GM19467 (cell line): Measurements from ENCODE around the gene RIC8B.

Source experiments
- ATAC-seq: cut with Tn5 transposase; IDR thresholded peaks from one replicate; pipeline ENCODE4 v1.9.1; 2021; ENCODE audit warnings: mild to moderate bottlenecking, moderate library complexity; ENCODE audit not compliant: unreplicated experiment

Gene RIC8B

GRCh38 chr12:106801167-106801708 is 26.8 kb downstream of the RIC8B start:
- no peak for ATAC-seq

- ATAC-seq: no peak
These were observed 27.5 kb downstream of the RIC8B start for GRCh38 chr12:106801830-106802533.

- ATAC-seq: no peak
These were observed 30.2 kb downstream of the RIC8B start for GRCh38 chr12:106804668-106805067.

- no peak for ATAC-seq
These were observed 40.2 kb downstream of the RIC8B start for GRCh38 chr12:106814714-106815113.

DNA sequence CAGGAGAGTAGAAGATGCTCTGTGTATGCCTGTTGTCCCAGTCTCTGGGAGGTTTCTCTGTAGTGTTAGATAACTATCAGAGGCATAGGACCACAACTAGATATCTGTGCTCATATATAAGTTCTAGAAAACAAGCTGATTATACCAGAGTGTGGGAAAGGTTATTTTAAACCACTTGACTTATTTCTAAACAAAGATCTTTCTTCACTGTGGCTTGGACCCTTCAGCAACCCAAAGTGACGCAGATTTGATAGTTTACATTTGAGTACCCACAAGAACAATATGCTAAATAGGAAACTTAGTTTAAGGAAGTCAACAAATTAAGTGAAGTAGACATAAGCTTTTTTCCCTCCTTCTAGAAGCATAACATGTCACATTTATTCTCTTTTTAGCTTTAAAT is 41.3 kb downstream of the RIC8B start:
- ATAC-seq: no peak

GRCh38 chr12:106816231-106816630 is 41.7 kb downstream of the RIC8B start:
- no peak for ATAC-seq

DNA sequence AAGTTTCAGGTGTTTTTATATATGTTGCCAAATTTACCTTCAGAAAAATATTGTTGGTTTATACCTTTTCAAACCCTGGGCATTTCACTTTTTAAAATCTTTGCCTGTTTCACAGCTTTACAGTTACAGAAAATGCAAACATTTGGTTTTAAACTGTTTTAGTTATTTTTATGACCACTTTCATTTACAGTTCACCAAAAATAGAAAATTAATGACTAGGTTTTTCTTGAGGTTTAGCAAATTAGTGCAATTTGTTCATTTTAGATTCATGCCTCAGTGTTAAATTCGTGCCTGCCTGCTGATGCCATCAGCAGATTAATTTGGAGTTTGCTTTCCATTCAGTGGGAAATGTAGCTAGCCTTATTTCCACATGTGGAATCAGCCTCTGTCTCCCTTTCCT is 45.5 kb downstream of the RIC8B start:
- no peak for ATAC-seq

DNA sequence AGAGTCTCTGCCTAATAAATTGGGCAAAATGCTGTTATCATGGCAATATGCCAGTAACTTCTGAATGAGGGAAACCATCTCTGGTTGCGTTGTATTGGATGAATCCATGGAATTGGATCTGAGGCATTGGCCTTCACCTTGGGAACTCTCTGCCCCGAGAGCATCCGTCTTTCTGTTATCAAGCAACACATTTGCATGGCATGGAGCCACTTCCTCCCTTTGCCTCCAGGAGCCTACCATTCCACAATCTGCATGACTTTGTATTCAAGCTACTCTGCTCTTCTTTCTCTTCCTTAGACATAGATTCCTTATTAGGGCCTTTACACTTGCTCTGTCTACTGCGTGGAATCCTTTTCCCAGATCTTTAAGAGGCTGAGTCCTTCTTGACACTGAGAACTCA is 57.2 kb downstream of the RIC8B start:
- no peak for ATAC-seq

DNA sequence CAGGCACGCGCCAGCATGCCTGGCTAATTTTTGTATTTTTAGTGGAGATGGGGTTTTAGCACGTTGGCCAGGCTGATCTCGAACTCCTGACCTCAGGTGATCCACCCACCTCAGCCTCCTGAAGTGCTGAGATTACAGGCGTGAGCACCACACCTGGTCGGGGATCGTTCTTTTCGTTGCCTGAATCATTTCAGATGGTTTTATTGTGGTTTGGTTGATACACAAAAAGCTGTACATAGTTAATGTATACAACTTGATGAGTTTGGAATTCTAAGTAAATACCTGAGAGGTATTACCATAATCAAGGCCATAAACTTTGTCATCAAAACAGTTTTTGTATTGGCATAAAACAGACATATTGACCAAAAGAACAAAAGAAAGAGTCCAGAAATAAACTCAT is 63.3 kb downstream of the RIC8B start:
- ATAC-seq: no peak

DNA sequence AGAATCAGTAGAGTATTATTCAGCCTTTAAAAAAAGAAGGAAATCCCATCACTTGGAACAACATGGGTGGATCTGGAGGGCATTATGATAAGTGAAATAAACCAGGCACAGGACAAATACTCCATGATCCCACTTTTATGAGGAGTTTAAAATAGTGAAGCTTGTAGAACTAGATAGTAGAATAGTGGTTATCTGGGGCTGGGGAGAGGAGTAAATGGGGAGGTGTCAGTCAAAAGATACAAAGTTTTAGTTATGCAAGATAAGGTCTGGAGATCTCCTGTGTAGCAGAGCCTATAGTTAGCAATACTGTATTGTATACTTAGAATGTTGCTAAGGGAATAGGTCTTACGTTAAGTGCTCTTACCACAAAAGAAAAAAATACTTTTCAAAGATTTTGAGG is 64.9 kb downstream of the RIC8B start:
- no peak for ATAC-seq

GRCh38 chr12:106840243-106840642 is 65.8 kb downstream of the RIC8B start:
- ATAC-seq: no peak

GRCh38 chr12:106841510-106842302 is 67.2 kb downstream of the RIC8B start:
- ATAC-seq: no peak

DNA sequence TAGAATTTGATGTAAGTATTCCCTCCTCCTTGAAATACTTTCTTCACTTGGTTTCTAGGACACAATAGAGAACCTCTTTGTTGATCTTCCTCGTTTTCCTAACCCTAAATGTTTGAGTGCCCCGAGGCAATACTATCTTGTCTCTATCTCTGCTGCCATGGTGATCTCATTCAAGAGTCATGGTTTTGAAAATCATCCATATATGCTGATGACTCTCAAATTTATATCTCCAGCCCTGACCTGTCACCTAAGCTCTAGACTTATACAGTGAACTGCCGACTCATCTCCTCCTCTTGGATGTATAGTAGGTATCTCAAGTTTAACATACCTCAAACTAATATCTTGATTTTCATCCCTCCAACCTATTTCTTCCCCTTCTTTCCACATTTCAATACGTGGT is 71.4 kb downstream of the RIC8B start:
- no peak for ATAC-seq

GRCh38 chr12:106847861-106848260 is 73.4 kb downstream of the RIC8B start:
- ATAC-seq: no peak

DNA sequence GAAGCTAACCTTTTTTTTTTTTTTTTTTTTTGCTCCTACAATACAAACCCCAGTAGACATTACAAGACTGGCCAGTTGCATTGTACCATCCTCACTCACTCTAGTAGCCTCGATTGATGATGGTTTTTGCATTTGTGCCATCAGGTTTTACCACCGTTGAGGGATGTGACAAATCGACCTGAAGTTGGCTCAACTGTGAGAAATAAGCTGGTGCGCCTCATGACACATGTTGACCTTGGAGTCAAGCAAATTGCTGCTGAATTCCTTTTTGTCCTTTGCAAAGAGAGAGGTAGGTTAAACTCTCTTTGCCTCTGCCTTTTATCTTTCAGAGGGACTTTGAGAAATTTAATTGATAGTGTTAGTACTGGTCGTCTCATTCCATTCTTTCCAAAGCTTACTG is 76.8 kb downstream of the RIC8B start:
- no peak for ATAC-seq

DNA sequence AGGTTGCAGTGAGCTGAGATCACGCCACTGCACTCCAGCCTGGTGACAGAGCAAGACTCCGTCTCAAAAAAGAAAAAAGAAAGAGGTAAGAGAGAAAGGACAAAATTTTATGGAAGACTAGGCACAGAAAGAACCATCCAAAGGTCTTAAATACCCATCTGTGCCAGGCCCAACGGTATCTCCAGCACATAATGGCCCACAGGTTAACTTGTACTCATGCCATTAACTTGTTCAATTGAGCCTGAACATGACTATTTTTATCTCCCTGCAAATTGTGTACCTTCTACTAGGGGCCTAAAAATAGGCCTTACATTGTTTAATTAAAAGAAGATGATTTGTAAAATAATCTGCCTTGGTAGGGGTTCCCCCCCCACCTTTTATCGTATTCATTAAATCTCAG is 80.2 kb downstream of the RIC8B start:
- no peak for ATAC-seq

DNA sequence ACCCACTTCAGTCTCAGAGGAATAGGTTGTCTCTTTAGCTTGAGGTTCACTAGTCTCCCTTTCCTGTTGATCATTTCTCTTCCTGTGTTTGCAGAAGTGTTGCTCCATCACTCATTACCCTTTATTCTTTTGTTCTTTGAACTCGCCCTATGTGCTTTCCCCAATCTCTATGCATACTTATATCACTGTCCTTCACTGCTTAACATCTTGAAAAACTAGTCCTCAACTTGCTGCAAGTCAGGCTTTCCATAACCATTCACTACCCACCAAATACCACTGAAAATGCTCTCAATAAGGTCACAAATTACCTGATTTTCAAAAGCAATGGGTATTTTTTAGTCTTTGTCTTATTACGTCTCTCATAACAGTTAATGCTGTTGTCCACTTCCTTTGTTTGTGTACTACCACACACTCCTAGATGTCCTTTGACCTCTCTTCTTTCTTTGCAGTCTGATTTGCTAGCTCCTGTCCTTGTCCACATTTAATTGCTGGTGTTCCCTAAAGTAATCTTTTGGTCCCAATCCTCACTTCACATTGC is 80.8 kb downstream of the RIC8B start:
- ATAC-seq: no peak

DNA sequence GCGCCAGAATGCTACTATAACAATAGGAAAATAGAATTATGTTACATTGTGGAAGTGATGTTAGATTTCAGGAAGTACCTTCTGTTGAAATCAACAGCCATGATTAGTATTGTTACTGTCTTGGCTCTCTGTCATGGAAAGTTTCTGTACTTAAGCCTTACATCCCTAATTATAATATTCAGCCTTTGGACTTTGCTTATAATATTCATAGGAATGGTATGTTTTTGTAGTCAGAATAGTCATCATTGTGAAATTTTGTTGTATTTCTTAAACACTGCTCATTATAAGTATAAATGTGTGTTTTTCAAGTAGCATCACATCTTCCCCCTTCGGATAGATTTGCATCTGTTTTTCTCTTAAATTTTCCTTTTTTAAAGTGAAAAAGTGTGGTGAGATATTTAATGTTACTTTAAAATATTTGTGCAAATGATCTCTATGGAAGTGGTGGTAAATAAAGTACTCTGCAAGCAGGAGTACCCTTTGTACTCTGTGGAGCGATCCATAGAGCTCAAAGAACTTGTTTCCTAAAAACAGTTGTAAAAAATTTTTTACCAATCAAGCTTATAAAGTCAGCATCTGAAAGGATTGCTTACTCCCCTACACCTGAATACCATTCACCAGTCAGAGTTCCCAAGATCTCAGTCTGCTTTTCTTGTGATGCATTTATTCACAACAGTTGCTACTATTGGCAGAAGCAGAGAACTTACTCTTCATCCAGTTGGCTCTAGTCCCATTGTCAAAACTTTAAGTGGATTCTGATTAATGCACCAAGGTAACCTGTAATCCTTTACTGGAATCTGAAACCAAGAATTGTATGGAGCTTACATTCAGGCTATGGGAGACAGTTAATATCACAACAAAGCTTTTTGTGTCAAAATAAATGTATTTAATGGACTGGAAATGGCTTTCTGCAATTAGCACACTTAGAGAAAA is 87.8 kb downstream of the RIC8B start:
- no peak for ATAC-seq

GRCh38 chr12:106863189-106863588 is 88.7 kb downstream of the RIC8B start:
- ATAC-seq: no peak

- no peak for ATAC-seq
These were observed 91.2 kb downstream of the RIC8B start for GRCh38 chr12:106865683-106866082.
